H9 (cell line): ENCODE data around the gene SMIM36. TPM values are rescaled to one million over a fixed set of nuclear protein-coding genes. Genes with fewer than 3 reads are reported as not detected.

Experiments used
- DNase-seq: peaks from one replicate; pipeline ENCODE4 v3.0.0-alpha.2; 2017
- H2AFZ ChIP-seq: one replicate; pipeline ENCODE4 v1.6.1; 2013; ENCODE audit warnings: mild to moderate bottlenecking, low read length, control low read depth, moderate library complexity
- H2AK5ac ChIP-seq: 2 replicates; pipeline ENCODE4 v1.6.1; 2013; ENCODE audit warnings: low read length, control low read depth, mixed read lengths; ENCODE audit not compliant: insufficient read length
- H2BK120ac ChIP-seq: one replicate; pipeline ENCODE4 v1.6.1; 2013; ENCODE audit warnings: low read depth, mild to moderate bottlenecking, low read length, control low read depth, inconsistent platforms; ENCODE audit not compliant: poor library complexity, severe bottlenecking
- H2BK12ac ChIP-seq: 2 replicates; pipeline ENCODE4 v1.6.1; 2013; ENCODE audit warnings: low read length, control low read depth, mixed read lengths, low read depth; ENCODE audit not compliant: insufficient read length
- H2BK15ac ChIP-seq: 2 replicates; pipeline ENCODE4 v1.6.1; 2013; ENCODE audit warnings: low read depth, low read length, control low read depth
- H2BK20ac ChIP-seq: one replicate; pipeline ENCODE4 v1.6.1; 2013; ENCODE audit warnings: low read depth, mild to moderate bottlenecking, low read length, control low read depth, inconsistent platforms; ENCODE audit not compliant: poor library complexity, severe bottlenecking
- H2BK5ac ChIP-seq: 2 replicates; pipeline ENCODE4 v1.6.1; 2013; ENCODE audit warnings: low read length, control low read depth, mixed read lengths; ENCODE audit not compliant: insufficient read length
- H3K14ac ChIP-seq: 2 replicates; pipeline ENCODE4 v1.6.1; 2013; ENCODE audit warnings: low read length, control low read depth; ENCODE audit not compliant: insufficient read depth
- H3K18ac ChIP-seq: 2 replicates; pipeline ENCODE4 v1.6.1; 2013; ENCODE audit warnings: low read depth, mild to moderate bottlenecking, mixed read lengths, low read length, control low read depth; ENCODE audit not compliant: insufficient read length
- H3K23ac ChIP-seq: 2 replicates; pipeline ENCODE4 v1.6.1; 2013; ENCODE audit warnings: low read length, control low read depth, mixed read lengths, low read depth; ENCODE audit not compliant: insufficient read length
- H3K23me2 ChIP-seq: 2 replicates; pipeline ENCODE4 v1.6.1; 2013; ENCODE audit warnings: low read depth, mild to moderate bottlenecking, mixed read lengths, low read length, control low read depth; ENCODE audit not compliant: insufficient read length, poor library complexity, severe bottlenecking
- H3K27ac ChIP-seq: 2 replicates; pipeline ENCODE4 v1.5.1; 2013; ENCODE audit warnings: low read length, control low read depth, mixed read lengths, low read depth; ENCODE audit not compliant: insufficient read length
- H3K27me3 ChIP-seq: 2 replicates; pipeline ENCODE4 v1.6.1; 2013; ENCODE audit warnings: low read length, control low read depth, inconsistent platforms; ENCODE audit not compliant: insufficient read depth
- H3K4ac ChIP-seq: 2 replicates; pipeline ENCODE4 v1.6.1; 2013; ENCODE audit warnings: low read depth, mild to moderate bottlenecking, control low read depth, inconsistent platforms, low read length, moderate library complexity
- H3K4me1 ChIP-seq: 2 replicates; pipeline ENCODE4 v1.6.1; 2013; ENCODE audit warnings: low read length, control low read depth, inconsistent platforms; ENCODE audit not compliant: insufficient read depth
- H3K4me2 ChIP-seq: 2 replicates; pipeline ENCODE4 v1.6.1; 2013; ENCODE audit warnings: low read length, control low read depth, mixed read lengths; ENCODE audit not compliant: insufficient read length, insufficient read depth
- H3K56ac ChIP-seq: 2 replicates; pipeline ENCODE4 v1.6.1; 2013; ENCODE audit warnings: low read depth, mild to moderate bottlenecking, mixed read lengths, low read length, control low read depth; ENCODE audit not compliant: insufficient read length
- H3K79me1 ChIP-seq: 2 replicates; pipeline ENCODE4 v1.6.1; 2013; ENCODE audit warnings: low read depth, mild to moderate bottlenecking, moderate library complexity, low read length, control low read depth, inconsistent platforms; ENCODE audit not compliant: insufficient read depth, poor library complexity, severe bottlenecking
- H3K79me2 ChIP-seq: 2 replicates; pipeline ENCODE4 v1.6.1; 2013; ENCODE audit warnings: low read length, control low read depth, inconsistent platforms; ENCODE audit not compliant: insufficient read depth
- H3K9ac ChIP-seq: 2 replicates; pipeline ENCODE4 v1.6.1; 2013; ENCODE audit warnings: low read length, control low read depth, mixed read lengths; ENCODE audit not compliant: insufficient read length; ENCODE audit errors: extremely low read depth
- H3K9me3 ChIP-seq: one replicate; pipeline ENCODE4 v1.6.1; 2013; ENCODE audit warnings: low read depth, low read length, inconsistent platforms; ENCODE audit not compliant: control insufficient read depth
- H3T11ph ChIP-seq: one replicate; pipeline ENCODE4 v1.6.1; 2013; ENCODE audit warnings: mild to moderate bottlenecking, low read length, control low read depth, inconsistent platforms
- H4K20me1 ChIP-seq: one replicate; pipeline ENCODE4 v1.6.1; 2013; ENCODE audit not compliant: control insufficient read depth, insufficient read length, insufficient read depth
- H4K5ac ChIP-seq: 2 replicates; pipeline ENCODE4 v1.6.1; 2013; ENCODE audit warnings: low read depth, mild to moderate bottlenecking, mixed read lengths, low read length, control low read depth; ENCODE audit not compliant: insufficient read length
- H4K8ac ChIP-seq: replicated peaks from 2 replicates; pipeline ENCODE4 v1.6.1; 2013; ENCODE audit warnings: low read length, control low read depth, mixed read lengths, low read depth; ENCODE audit not compliant: insufficient read length
- H4K91ac ChIP-seq: 2 replicates; pipeline ENCODE4 v1.6.1; 2013; ENCODE audit warnings: low read depth, mild to moderate bottlenecking, moderate library complexity, mixed read lengths, low read length, control low read depth; ENCODE audit not compliant: insufficient read length
- H3K27ac Mint-ChIP-seq, 3 experiments: 2 replicates in 2 of 3; 3 replicates in 1 of 3; pipeline ENCODE4 v1.8.0; 2020 to 2021; ENCODE audit warnings: mixed read lengths in 3 of 3, mild to moderate bottlenecking in 1 of 3, moderate library complexity in 1 of 3
- H3K27me3 Mint-ChIP-seq: 2 replicates; pipeline ENCODE4 v1.8.0; 2021; ENCODE audit warnings: low read depth, mild to moderate bottlenecking, moderate library complexity, mixed read lengths
- H3K36me3 Mint-ChIP-seq, 3 experiments: 2 replicates in 2 of 3; 3 replicates in 1 of 3; pipeline ENCODE4 v1.8.0; 2020 to 2021; ENCODE audit warnings: low read depth in 3 of 3, mixed read lengths in 3 of 3; ENCODE audit not compliant: insufficient read depth in 1 of 3
- H3K4me1 Mint-ChIP-seq, 2 experiments: 2 replicates each; pipeline ENCODE4 v1.8.0; 2020; ENCODE audit warnings: mixed read lengths in 2 of 2
- H3K4me3 Mint-ChIP-seq, 2 experiments: 2 replicates in 1 of 2; 3 replicates in 1 of 2; pipeline ENCODE4 v1.8.0; 2020 to 2021; ENCODE audit warnings: mild to moderate bottlenecking in 2 of 2, mixed read lengths in 2 of 2, moderate library complexity in 1 of 2
- H3K9me3 Mint-ChIP-seq, 2 experiments: 2 replicates in 1 of 2; 3 replicates in 1 of 2; pipeline ENCODE4 v1.8.0; 2020; ENCODE audit warnings: mild to moderate bottlenecking in 2 of 2, mixed read lengths in 2 of 2, moderate library complexity in 1 of 2
- CTCF ChIP-seq: fragments of 200-600 bp; sonication (generic); conservative IDR thresholded peaks from 3 replicates; pipeline ENCODE4 v1.8.0; 2021; ENCODE audit warnings: antibody characterized with exemption, mild to moderate bottlenecking
- WGBS: extraction: QIAGEN DNeasy Blood & Tissue Kit; methylation state at CpG from one replicate; pipeline ENCODE4 v1.1.7; 2013; ENCODE audit warnings: missing lambda C conversion rate, low lambda C conversion rate, mixed read lengths; ENCODE audit not compliant: insufficient read length; ENCODE audit errors: extremely low coverage; 5-methylcytosine and 5-hydroxymethylcytosine counted together
- total RNA-seq: library from RNA; stranded (reverse); gene quantifications from 2 replicates; pipeline ENCODE4 v1.2.1, GENCODE V29; 2021

SMIM36 gene
- total RNA-seq, 1 experiment from 2014 or later = not detected

GRCh38 chr17:55437159-55437605, 74.1 kb downstream of the SMIM36 start:
- TF ChIP-seq CTCF = no peak
- H3K18ac ChIP-seq = no peak overlapping the region
- no peak overlapping the region for H2AK5ac ChIP-seq
- no peak for DNase-seq
- no peak overlapping the region for H2BK12ac ChIP-seq
- H2BK20ac ChIP-seq = no peak overlapping the region
- Mint-ChIP-seq H3K27me3 (no peaks in the 10 kb centered on the region), H3K36me3 (no peaks in the 10 kb centered on the region; a peak in 2 of 7 replicates), H3K4me1 (peaks cover 9 to 17% of the 10 kb centered on the region in 2 experiments), H3K9me3 (peaks cover 0 to 5% of the 10 kb centered on the region in 2 experiments; a peak in 4 of 5 replicates), H3K4me3 (no peak overlapping the region), H3K27ac (peak overlapping the region in 2 of 3 experiments; percentile 30 to 62; a peak in 2 of 7 replicates)
- no peaks in the 10 kb centered on the region for H3K27me3 ChIP-seq
- H4K20me1 ChIP-seq = no peaks in the 10 kb centered on the region
- H3K9ac ChIP-seq = no peak overlapping the region
- WGBS = no CpG with 5 or more reads among the region's 5 CpGs
- H3K79me2 ChIP-seq = no peaks in the 10 kb centered on the region
- no peak overlapping the region for H2BK5ac ChIP-seq
- no peak overlapping the region for H3K4me2 ChIP-seq
- H2AFZ ChIP-seq = no peak overlapping the region
- H3K23ac ChIP-seq = no peak overlapping the region
- no peak overlapping the region for H3T11ph ChIP-seq
- H3K27ac ChIP-seq = no peak overlapping the region
- no peak overlapping the region for H4K5ac ChIP-seq
- no peak overlapping the region for H2BK120ac ChIP-seq
- no peaks in the 10 kb centered on the region for H3K79me1 ChIP-seq
- no peaks in the 10 kb centered on the region for H3K23me2 ChIP-seq
- H3K9me3 ChIP-seq = no peaks in the 10 kb centered on the region
- H3K4ac ChIP-seq = no peak overlapping the region
- no peaks in the 10 kb centered on the region; the same call in 1 of the 2 replicates for H3K4me1 ChIP-seq
- H4K91ac ChIP-seq = no peak overlapping the region
- H3K56ac ChIP-seq = no peak overlapping the region
- no peak overlapping the region for H2BK15ac ChIP-seq
- H3K14ac ChIP-seq = no peak overlapping the region
- no peak overlapping the region for H4K8ac ChIP-seq
